K562 (cell line): ENCODE results near the gene SCARF2. TPM values are rescaled to one million over a fixed set of nuclear protein-coding genes. Genes with fewer than 3 reads are reported as not detected.

Experiments
- DPF2 ChIP-seq: fragments of 450-650 bp; IDR thresholded peaks from 2 replicates; pipeline ENCODE4 v1.6.1; 2016
- EP300 ChIP-seq: IDR thresholded peaks from 2 replicates; pipeline ENCODE4 v1.6.1; 2012; ENCODE audit warnings: low read length, improper control_type of control experiment
- HNRNPUL1 ChIP-seq: fragments of 200-400 bp; formaldehyde crosslinking; IDR thresholded peaks from 2 replicates; pipeline ENCODE4 v1.6.1; 2017; ENCODE audit warnings: low read length
- L3MBTL2 ChIP-seq: fragments of 450-650 bp; IDR thresholded peaks from 2 replicates; pipeline ENCODE4 v1.6.1; 2016; ENCODE audit warnings: mild to moderate bottlenecking, moderate library complexity
- NUFIP1 ChIP-seq: fragments of 450-650 bp; IDR thresholded peaks from 2 replicates; pipeline ENCODE4 v1.6.1; 2018; ENCODE audit not compliant: partially characterized antibody
- SRSF3 ChIP-seq: fragments of 200-400 bp; formaldehyde crosslinking; IDR thresholded peaks from 2 replicates; pipeline ENCODE4 v1.6.1; 2016; ENCODE audit warnings: mild to moderate bottlenecking, low read length, moderate library complexity; ENCODE audit not compliant: insufficient read depth
- ZKSCAN8 ChIP-seq: fragments of 200-800 bp; sonication (Bioruptor generic); IDR thresholded peaks from 2 replicates; pipeline ENCODE4 v1.6.1; 2016; ENCODE audit warnings: missing genetic modification characterization, missing compliant biosample characterization
- ZNF146 ChIP-seq: IDR thresholded peaks from one replicate; pipeline ENCODE4 v1.6.1; 2018; ENCODE audit warnings: missing compliant biosample characterization; ENCODE audit not compliant: unreplicated experiment
- ZNF311 ChIP-seq: fragments of 250-450 bp; sonication (Bioruptor Pico); IDR thresholded peaks from 2 replicates; pipeline ENCODE4 v1.4.0; 2020; ENCODE audit warnings: mild to moderate bottlenecking, moderate library complexity
- polyA plus RNA-seq, 8 experiments: library from polyadenylated mRNA; depleted of rRNA in 4 of 8; stranded (reverse) in 5 of 8; unstranded in 3 of 8; fragments of >200 nt; fragmentation: Nextera tagmentation in 2 of 8; fragmentation: Illumina TruSeq in 1 of 8; extraction: Ambion mirVana in 2 of 8; extraction: Trizol in 1 of 8; gene quantifications; 2 replicates each; pipeline versions ENCODE4 v1.2.1 to v1.2.3, GENCODE V29; 2011 to 2014; ENCODE audit warnings: inconsistent platforms in 1 of 8, missing spikeins in 1 of 8
- total RNA-seq, 7 experiments: library from RNA; depleted of rRNA in 6 of 7; stranded (reverse); fragments of >200 nt in 6 of 7; fragmentation: Illumina TruSeq in 2 of 7; extraction: Trizol in 2 of 7; gene quantifications; 2 replicates each; pipeline versions ENCODE4 v1.2.1 to v1.2.3, GENCODE V29; 2011 to 2021; ENCODE audit warnings: low replicate concordance in 1 of 7
- TF ChIP-seq, protein P1 (sequence below): sonication (generic); formaldehyde crosslinking; IDR thresholded peaks from 2 replicates; pipeline ENCODE4 v1.8.0; 2022; ENCODE audit warnings: mild to moderate bottlenecking, missing genetic modification reagents
- TF ChIP-seq, protein P2 (sequence below): fragments of 200-800 bp; sonication (Bioruptor generic); IDR thresholded peaks from 2 replicates; pipeline ENCODE4 v1.6.1; 2017; ENCODE audit warnings: missing genetic modification characterization, missing compliant biosample characterization
- TF ChIP-seq, protein P3 (sequence below): fragments of 250-450 bp; sonication (Bioruptor Pico); IDR thresholded peaks from 2 replicates; pipeline ENCODE4 v1.4.0; 2020; ENCODE audit warnings: mild to moderate bottlenecking, moderate library complexity
- TF ChIP-seq, protein P4 (sequence below), 3 experiments: IDR thresholded peaks in 2 of 3; conservative IDR thresholded peaks in 1 of 3; 2 replicates each; pipeline ENCODE4 v1.5.1; 2011 to 2012; ENCODE audit warnings: low read length in 3 of 3, mild to moderate bottlenecking in 3 of 3, control low read depth in 2 of 3, improper control_type of control experiment in 1 of 3, inconsistent platforms in 1 of 3, low read depth in 1 of 3, mixed read lengths in 1 of 3, moderate library complexity in 1 of 3; ENCODE audit not compliant: insufficient read depth in 2 of 3

SCARF2 gene
- total and polyA plus RNA-seq, 9 of the 15 experiments (the other 6 are each of a cell fraction or from before 2014, with no cell fraction given): 0.06 to 0.32 (median 0.21) TPM; not detected in 5

DNA sequence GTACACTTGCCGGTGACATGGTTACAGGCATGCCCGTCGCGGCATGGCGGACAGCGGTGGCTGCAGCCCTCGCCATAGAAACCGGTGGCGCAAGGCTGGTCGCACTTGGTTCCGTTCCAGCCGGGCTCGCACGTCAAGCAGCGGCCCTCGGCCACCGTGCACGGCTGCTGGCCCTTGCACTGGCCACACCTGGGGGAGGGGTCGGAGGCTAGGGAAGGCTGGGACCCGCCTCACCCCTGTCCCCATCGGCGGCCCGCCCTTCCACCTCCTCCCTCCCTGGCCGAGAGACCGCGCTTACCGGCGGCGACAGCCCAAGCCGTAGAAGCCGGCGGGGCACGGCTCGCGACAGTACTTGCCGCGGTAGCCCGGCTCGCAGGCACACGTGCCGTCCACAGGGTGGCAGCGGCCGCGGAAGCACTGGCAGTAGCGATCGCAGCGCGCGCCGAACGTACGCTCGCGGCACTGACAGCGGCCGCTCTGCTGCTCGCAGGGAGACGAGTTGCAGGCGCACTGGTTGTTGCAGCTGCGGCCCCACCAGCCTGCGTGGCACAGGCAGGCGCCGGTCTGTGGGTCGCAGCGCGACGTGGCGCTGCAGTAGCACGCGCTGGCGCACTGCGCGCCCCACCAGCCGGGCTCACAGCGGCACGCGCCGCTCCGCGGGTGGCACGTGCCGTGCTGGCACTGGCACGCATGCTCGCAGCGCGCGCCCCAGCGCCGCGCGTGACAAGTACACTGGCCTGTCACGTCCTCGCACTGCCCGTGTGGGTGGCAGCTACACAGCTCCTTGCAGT, 6.7 kb downstream of the SCARF2 start (continued):
- TF ChIP-seq EP300 (no peak), L3MBTL2 (0 out of 2 replicates have a peak, but pooled peaks have one; percentile 5), DPF2 (no peak), HNRNPUL1 (no peak), SRSF3 (no peak), ZNF146 (CRISPR knock-in tag) (peak; percentile 35), ZKSCAN8 (CRISPR knock-in tag) (no peak), NUFIP1 (no peak), ZNF311 (CRISPR knock-in tag) (no peak)
- TF ChIP-seq, protein P1, sequence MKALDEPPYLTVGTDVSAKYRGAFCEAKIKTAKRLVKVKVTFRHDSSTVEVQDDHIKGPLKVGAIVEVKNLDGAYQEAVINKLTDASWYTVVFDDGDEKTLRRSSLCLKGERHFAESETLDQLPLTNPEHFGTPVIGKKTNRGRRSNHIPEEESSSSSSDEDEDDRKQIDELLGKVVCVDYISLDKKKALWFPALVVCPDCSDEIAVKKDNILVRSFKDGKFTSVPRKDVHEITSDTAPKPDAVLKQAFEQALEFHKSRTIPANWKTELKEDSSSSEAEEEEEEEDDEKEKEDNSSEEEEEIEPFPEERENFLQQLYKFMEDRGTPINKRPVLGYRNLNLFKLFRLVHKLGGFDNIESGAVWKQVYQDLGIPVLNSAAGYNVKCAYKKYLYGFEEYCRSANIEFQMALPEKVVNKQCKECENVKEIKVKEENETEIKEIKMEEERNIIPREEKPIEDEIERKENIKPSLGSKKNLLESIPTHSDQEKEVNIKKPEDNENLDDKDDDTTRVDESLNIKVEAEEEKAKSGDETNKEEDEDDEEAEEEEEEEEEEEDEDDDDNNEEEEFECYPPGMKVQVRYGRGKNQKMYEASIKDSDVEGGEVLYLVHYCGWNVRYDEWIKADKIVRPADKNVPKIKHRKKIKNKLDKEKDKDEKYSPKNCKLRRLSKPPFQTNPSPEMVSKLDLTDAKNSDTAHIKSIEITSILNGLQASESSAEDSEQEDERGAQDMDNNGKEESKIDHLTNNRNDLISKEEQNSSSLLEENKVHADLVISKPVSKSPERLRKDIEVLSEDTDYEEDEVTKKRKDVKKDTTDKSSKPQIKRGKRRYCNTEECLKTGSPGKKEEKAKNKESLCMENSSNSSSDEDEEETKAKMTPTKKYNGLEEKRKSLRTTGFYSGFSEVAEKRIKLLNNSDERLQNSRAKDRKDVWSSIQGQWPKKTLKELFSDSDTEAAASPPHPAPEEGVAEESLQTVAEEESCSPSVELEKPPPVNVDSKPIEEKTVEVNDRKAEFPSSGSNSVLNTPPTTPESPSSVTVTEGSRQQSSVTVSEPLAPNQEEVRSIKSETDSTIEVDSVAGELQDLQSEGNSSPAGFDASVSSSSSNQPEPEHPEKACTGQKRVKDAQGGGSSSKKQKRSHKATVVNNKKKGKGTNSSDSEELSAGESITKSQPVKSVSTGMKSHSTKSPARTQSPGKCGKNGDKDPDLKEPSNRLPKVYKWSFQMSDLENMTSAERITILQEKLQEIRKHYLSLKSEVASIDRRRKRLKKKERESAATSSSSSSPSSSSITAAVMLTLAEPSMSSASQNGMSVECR (CRISPR knock-in tag): peak; percentile 61; the same call in 1 of the 2 replicates
- TF ChIP-seq, protein P2, sequence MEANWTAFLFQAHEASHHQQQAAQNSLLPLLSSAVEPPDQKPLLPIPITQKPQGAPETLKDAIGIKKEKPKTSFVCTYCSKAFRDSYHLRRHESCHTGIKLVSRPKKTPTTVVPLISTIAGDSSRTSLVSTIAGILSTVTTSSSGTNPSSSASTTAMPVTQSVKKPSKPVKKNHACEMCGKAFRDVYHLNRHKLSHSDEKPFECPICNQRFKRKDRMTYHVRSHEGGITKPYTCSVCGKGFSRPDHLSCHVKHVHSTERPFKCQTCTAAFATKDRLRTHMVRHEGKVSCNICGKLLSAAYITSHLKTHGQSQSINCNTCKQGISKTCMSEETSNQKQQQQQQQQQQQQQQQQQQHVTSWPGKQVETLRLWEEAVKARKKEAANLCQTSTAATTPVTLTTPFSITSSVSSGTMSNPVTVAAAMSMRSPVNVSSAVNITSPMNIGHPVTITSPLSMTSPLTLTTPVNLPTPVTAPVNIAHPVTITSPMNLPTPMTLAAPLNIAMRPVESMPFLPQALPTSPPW: no peak
- TF ChIP-seq, protein P3, sequence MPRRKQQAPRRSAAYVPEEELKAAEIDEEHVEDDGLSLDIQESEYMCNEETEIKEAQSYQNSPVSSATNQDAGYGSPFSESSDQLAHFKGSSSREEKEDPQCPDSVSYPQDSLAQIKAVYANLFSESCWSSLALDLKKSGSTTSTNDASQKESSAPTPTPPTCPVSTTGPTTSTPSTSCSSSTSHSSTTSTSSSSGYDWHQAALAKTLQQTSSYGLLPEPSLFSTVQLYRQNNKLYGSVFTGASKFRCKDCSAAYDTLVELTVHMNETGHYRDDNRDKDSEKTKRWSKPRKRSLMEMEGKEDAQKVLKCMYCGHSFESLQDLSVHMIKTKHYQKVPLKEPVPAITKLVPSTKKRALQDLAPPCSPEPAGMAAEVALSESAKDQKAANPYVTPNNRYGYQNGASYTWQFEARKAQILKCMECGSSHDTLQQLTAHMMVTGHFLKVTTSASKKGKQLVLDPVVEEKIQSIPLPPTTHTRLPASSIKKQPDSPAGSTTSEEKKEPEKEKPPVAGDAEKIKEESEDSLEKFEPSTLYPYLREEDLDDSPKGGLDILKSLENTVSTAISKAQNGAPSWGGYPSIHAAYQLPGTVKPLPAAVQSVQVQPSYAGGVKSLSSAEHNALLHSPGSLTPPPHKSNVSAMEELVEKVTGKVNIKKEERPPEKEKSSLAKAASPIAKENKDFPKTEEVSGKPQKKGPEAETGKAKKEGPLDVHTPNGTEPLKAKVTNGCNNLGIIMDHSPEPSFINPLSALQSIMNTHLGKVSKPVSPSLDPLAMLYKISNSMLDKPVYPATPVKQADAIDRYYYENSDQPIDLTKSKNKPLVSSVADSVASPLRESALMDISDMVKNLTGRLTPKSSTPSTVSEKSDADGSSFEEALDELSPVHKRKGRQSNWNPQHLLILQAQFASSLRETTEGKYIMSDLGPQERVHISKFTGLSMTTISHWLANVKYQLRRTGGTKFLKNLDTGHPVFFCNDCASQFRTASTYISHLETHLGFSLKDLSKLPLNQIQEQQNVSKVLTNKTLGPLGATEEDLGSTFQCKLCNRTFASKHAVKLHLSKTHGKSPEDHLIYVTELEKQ (CRISPR knock-in tag): 0 out of 2 replicates have a peak, but pooled peaks have one; percentile 29
- TF ChIP-seq, protein P4, sequence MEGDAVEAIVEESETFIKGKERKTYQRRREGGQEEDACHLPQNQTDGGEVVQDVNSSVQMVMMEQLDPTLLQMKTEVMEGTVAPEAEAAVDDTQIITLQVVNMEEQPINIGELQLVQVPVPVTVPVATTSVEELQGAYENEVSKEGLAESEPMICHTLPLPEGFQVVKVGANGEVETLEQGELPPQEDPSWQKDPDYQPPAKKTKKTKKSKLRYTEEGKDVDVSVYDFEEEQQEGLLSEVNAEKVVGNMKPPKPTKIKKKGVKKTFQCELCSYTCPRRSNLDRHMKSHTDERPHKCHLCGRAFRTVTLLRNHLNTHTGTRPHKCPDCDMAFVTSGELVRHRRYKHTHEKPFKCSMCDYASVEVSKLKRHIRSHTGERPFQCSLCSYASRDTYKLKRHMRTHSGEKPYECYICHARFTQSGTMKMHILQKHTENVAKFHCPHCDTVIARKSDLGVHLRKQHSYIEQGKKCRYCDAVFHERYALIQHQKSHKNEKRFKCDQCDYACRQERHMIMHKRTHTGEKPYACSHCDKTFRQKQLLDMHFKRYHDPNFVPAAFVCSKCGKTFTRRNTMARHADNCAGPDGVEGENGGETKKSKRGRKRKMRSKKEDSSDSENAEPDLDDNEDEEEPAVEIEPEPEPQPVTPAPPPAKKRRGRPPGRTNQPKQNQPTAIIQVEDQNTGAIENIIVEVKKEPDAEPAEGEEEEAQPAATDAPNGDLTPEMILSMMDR (IDR thresholded peaks at IDR 0.05 in 2 of 3, conservative IDR thresholded peaks at IDR 0.05 in 1 of 3; ENCODE audit: insufficient read depth in 2 of 3, low read depth in 1 of 3, low read length in 3 of 3): peak; percentile 25 to 49 (median 33); a peak in 3 of 6 replicates
